ENCODE measurements around the gene CARF.

Gene CARF

DNA sequence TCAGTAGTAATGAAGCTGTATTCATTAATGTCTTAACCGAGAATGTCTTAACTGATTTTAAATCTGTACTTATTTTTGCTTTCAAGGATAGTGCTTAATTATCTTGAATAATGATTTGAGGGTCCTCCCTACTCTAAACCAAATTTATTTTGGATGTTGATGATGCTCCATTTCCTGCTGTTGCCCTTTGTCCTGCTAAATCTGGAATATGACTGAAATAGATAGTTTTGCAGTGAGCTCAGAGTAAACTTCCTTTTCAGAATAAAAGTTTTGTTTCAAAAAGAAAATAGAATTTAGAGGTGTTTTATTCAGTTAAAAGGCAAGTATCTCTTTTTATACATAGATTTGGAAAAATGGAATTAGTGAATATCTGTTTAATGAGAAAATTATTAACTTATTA lies 110.7 kb downstream of the CARF start:
- no peak for DNase-seq

- DNase-seq = no peak
Observed at GRCh38 chr2:203025592-203025991, 113.5 kb downstream of the CARF start.

GRCh38 chr2:203030545-203030944 lies 118.5 kb downstream of the CARF start:
- DNase-seq = no peak

GRCh38 chr2:203030991-203031390 lies 118.9 kb downstream of the CARF start:
- no peak for DNase-seq

DNA sequence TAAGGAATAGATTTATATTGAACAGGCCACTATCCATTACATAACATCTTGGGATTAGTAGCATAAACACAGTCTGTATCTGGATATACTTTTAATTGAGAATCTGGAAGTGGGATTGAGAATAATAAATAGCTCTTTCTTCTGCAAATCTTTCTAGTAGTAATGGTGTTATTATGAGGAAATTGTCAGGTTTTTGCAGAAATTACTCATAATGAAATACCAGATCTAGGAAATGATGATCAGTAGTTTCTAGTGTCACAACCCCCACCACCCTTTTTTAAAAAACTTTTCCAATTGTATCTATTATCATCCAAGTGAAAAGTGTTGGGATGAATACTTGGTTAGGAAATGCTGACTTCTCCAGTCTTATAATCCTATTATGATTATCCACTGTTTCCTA lies 121.3 kb downstream of the CARF start:
- no peak for DNase-seq

DNA sequence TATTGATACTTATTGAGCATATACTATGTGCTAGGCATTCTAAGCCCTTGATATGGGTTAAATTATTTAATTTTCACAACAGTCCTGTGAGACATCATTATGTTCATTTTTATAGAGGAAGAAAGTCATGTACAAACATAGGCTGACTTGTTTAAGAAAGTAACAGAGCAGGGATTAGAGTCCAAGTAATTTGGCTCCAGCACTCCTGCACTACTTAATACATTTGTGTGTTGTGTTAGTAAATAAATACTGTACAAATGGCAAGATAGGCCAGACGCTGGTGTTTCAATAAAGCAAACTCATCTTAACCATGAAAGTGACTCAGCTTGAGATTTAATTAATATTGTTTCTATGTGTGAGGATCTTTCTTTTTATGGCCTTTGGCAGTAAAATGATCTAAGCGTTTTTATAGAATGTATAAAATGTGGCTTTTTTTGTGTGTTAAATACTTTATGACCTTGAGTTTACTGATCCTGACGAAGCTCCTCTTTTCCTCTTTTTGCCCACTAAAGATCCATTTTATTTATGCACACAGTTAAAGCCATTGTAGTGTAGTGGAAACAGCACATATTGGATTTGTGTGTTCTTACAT lies 123.9 kb downstream of the CARF start:
- no peak for DNase-seq

Measured in fibroblast of skin of abdomen (primary cell).